Ishikawa (cell line): ENCODE measurements around the gene NANOS3.

Source experiments
- EP300 ChIP-seq: IDR thresholded peaks from 2 replicates; pipeline ENCODE4 v1.6.1; 2012; ENCODE audit warnings: borderline replicate concordance
- MAX ChIP-seq: IDR thresholded peaks from 2 replicates; pipeline ENCODE4 v1.6.1; 2012
- NFIC ChIP-seq: IDR thresholded peaks from 2 replicates; pipeline ENCODE4 v1.6.1; 2012
- RAD21 ChIP-seq: IDR thresholded peaks from 2 replicates; pipeline ENCODE4 v1.6.1; 2012; ENCODE audit warnings: low read depth
- REST ChIP-seq: IDR thresholded peaks from 2 replicates; pipeline ENCODE4 v1.6.1; 2012; ENCODE audit warnings: low read depth, mild to moderate bottlenecking
- TAF1 ChIP-seq: IDR thresholded peaks from 2 replicates; pipeline ENCODE4 v1.6.1; 2012; ENCODE audit warnings: low read depth, mild to moderate bottlenecking
- TCF12 ChIP-seq: IDR thresholded peaks from 2 replicates; pipeline ENCODE4 v1.6.1; 2012; ENCODE audit warnings: low read depth
- USF1 ChIP-seq: IDR thresholded peaks from 2 replicates; pipeline ENCODE4 v1.6.1; 2012
- YY1 ChIP-seq: IDR thresholded peaks from 2 replicates; pipeline ENCODE4 v1.6.1; 2012; ENCODE audit warnings: low read depth

GRCh38 chr19:13883516-13884064 is 6.7 kb downstream of the NANOS3 start:
- TF ChIP-seq MAX: no peak
- no peak for TF ChIP-seq YY1
- no peak for TF ChIP-seq TAF1
- no peak for TF ChIP-seq REST
- no peak for TF ChIP-seq EP300
- TF ChIP-seq NFIC: no peak
- TF ChIP-seq USF1: no peak
- TF ChIP-seq RAD21: no peak
- no peak for TF ChIP-seq TCF12
